ENCODE data around the gene TRIM31. TPM values are rescaled to one million over a fixed set of nuclear protein-coding genes. Genes with fewer than 3 reads are reported as not detected.
"Not testable (repeated sequence)": the region's sequence is repeated elsewhere in the genome, so short reads cannot be mapped to it uniquely, and the experiment has no call there.

The TRIM31 gene
- polyA plus RNA-seq, 3 donors = 0.21 to 1.2 TPM; not detected in 1

DNA sequence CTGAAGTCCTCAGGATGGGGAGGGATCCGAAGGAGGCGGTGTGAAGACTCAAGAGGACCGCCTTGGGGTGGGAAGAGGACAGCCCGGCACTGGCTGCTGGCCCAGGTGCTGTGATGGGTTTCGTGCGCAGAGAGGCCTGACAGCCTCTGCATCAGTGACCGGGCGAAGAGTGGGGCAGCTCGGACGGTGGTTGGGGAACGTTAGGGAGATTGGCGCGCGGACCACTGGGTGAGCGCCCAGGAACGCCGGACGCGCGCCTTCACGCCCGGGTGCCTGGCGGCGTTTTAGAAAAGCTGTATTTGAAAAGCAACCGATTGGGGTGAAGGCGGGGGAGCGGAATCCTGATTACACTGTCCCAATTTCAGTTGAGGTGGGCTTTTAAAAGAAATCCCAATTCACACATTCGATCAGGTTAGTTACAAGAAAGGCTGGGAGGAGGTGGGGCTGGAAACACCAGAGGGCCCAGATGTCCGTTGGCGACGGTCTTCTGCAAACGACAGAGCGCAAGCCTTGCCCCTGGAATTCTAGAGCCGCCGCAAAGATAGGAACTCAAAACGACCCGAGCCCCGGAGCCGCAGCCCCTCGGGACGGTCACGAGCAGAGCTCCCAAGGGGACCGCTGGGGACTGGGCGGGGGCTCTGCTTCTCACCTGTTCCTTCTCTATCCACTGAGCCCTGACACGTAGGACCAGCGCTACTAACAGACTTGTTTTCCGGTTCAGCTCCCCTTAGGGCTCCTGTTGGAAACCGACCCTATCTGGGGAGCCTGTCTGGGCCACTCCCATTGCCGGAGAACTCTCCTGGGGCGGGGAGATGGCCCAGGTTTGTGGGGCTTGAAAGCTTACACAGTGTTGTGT lies 14.6 kb upstream of the TRIM31 start:
- H3K27ac ChIP-seq (ENCODE audit: low read depth, low read length) = no peak overlapping the region
- 9 to 18% (median 18%) methylated on average over 50 of the region's 50 CpGs for WGBS, 3 donors

DNA sequence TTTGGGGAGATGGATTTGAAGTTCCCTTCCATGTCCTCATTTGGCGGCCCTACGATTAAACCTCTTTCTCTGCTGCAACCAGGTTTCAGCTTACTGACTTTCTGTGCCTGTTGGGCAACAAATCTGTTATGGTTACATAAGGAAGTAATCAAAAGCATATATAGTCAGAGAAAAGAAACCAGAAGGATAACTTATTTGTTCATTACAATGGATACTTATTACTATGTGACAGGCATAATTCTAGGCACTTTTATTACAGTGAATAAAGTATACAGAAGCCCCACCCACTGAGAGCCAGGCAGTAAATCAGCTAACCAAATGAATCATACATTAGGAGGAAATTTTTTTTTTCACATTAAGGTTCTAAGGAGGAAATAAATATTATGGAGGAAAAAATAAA lies 9.6 kb upstream of the TRIM31 start:
- H3K27ac ChIP-seq (ENCODE audit: low read depth, low read length) = no peak overlapping the region
- whole genome bisulfite sequencing, 3 donors = 25 to 88% (median 42%) methylated on average over 2 of the region's 2 CpGs

DNA sequence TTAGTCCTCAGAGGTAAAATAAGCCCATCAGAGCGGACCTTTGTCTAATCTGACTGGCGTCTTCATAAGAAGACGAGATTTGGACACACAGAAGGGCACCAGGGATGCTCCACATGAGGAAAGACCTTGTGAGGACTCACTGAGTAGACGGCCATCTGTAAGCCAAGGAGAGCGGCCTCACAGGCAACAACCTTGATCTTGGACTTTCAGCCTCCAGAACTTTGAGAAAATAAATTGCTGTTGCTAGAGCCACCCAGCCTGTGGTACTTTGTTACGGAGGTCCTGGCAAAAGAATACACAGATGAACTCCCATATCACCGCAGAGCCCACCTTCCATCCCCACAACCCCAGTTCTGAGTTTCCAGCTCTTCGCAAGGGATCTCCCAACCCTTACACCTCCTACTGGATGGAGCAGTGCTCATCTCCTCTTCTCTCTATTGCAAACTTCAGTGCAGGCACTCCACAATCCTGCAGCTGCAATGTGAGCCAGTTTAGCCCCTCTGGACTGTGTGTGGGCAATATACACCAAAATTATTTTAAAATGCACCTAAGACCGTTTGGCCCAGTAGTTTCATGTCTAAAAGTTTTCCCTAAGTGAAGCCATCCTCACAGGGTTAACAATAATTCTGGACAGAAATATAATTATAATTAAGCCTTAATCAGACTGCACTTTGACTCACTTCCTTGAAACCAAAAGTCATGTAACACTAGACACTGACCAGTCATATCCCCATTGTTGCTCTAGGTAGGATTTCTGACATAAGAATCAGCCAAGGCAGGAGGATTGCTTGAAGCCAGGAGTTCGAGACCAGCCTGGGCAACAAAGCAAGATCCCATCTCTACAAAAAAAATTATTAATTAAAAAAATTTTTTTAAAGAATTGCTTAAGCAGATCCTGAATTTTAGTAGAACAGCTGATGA lies 8.8 kb upstream of the TRIM31 start:
- WGBS, 3 donors = 69 to 83% (median 77%) methylated on average over 10 of the region's 10 CpGs
- no peak overlapping the region for H3K27ac ChIP-seq (ENCODE audit: low read depth, low read length)

DNA sequence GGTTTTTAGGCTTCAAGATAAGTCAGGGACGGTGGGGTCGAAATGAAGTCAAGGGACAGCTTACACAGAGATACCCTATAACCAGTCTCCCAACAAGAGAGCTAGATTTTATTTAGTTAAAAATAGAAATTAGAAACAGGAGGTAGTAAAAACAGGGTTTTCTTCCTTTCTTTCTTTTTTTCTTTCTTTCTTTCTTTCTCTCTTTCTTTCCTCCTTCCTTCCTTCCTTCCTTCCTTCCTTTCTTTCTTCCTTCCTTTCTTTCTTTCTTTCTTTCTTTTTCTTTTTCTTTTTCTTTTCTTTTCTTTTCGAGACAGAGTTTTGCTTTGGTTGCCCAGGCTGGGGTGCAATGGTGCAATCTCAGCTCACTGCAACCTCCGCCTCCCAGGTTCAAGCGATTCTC lies 5.8 kb upstream of the TRIM31 start:
- H3K27ac ChIP-seq (ENCODE audit: low read depth, low read length) = not testable (repeated sequence)
- 84 to 95% (median 93%) methylated on average over 5 of the region's 5 CpGs for WGBS, 3 donors

DNA sequence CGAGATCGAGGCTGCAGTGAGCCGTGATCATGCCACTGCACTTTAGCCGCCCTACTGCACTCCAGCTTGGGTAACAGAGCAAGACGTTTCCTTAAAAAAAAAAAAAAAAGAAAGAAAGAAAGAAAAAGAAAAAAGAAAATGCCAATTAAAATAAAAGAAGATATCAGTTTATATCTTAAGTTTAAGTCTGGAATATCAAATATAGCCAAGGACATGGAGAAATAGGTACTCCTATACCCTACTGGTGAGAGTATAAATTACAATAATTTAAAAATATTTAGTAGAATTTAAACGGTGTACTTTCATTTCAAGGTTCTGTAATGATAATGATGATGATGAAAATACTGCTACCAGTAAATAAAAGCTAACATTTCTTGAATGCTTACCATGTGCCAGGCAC lies 3.8 kb upstream of the TRIM31 start:
- 72 to 79% (median 75%) methylated on average over 6 of the region's 6 CpGs for WGBS, 3 donors
- H3K27ac ChIP-seq (ENCODE audit: low read depth, low read length) = no peak overlapping the region

DNA sequence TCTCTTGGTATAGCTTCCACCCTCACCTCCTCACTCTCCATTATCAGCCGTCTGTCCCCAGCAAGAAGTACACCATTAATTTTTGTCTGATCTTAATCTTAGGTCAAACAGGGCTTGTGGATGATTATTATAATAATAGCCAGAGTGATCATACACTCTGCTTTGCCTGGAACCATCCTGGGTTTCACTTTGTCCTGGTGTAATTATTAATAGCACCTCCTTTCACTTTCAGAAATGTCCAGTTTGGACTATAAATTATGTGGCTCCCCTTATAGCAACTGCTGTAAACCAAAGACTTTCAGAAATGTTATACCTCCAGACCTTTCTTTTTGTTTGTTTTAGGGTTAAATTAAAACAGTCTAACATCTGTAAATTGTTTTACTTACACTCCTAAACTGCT lies 951 bp upstream of the TRIM31 start:
- H3K27ac ChIP-seq (ENCODE audit: low read depth, low read length) = no peak overlapping the region
- 42 to 56% (median 50%) methylated on average over 1 of the region's 1 CpG for WGBS, 3 donors

DNA sequence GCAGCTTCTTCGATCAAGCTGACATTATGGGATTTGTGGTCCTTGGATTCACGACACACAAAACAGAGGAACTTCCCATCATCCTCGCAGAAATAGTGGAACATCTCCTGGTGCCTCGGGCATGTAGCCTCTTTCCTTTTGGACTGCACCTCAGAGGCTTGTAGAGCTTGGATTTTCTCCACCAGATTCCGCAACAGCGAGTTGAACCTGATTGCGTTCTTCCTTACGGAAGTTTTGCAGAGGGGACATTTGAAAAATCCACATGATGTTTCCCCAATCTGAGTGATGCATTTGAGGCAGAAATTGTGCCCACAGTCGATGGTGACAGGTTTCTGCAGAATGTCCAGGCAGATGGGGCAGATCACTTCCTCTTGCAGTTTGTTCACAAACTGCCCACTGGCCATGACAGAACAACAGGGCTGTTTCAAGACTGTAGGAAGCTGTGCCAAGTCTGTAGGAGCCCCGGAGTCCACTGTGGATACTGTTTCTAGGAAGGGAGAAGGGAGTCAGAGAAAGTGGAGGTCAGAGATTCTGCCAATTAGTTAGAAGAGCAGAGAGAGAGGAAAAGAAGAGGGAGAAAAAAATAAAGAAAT lies 392 bp downstream of the TRIM31 start:
- WGBS, 3 donors = 73 to 77% (median 74%) methylated on average over 10 of the region's 10 CpGs
- no peak overlapping the region for H3K27ac ChIP-seq (ENCODE audit: low read depth, low read length)

DNA sequence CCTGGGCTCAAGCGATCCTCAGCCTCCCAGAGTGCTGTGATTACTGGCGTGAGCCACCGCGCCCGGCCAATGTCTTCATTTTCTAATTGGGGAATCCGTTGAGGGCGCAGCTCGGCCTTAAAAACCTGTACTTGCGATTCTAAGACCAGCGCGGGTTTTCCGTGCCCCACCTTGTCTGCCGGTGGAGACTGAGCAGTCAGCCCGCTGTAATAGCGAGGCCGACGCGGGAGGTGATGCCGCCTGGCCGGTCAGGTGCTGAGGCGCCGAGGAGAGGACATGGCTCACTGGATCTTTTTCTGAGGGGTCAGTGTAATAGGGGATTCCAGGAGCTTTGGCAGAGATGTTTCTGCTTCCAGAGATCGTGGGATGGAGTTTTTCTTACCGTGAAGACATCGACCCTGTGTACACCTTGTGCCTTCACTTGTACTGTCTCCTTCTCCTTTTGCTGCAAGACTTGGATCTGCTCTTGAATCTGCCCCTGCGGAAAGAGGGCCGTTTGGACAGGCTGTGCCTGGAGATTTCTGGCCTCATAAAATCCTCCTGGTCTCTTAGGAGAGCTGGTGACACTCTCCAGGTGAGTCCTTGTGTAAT lies 1.5 kb downstream of the TRIM31 start:
- WGBS, 3 donors = 40 to 47% (median 46%) methylated on average over 27 of the region's 27 CpGs
- H3K27ac ChIP-seq (ENCODE audit: low read depth, low read length) = no peak overlapping the region

DNA sequence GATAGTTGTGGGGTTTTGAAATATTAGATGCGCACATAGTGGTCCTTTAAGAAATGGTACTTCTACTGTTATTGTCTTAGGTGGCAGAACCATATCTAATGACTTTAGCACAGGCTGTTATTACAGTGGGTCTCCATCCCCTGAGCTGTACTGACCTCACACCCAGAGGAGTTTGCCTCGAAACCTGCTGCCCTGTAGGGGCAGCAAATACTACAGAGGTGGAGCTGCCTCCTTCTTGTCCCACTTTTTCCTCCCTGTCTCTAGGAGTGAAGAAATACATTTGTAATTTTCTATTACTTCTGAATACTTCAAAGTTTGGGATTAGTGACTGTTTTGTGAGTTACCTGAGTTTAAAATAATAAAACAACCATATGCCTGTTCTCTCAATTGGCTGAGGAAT lies 8.2 kb downstream of the TRIM31 start:
- H3K27ac ChIP-seq (ENCODE audit: low read depth, low read length) = no peak overlapping the region
- WGBS, 3 donors = 81 to 86% (median 82%) methylated on average over 2 of the region's 2 CpGs

DNA sequence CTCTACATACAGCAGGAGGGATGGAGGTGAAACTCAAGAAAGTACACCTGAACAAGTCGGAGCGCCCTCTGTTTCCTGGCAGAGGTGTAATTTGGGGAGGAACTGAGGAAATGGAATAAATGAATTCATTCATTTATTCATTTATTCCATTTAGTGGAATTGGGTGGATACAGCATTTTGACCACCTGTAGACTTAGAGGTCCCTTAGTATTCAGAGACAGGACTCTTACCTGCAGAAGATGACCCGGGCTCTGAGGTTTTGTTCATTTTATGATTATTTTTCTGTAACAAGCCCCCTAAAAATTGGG lies 9.1 kb downstream of the TRIM31 start:
- 38 to 57% (median 45%) methylated on average over 3 of the region's 3 CpGs for WGBS, 3 donors
- H3K27ac ChIP-seq (ENCODE audit: low read depth, low read length) = no peak overlapping the region

DNA sequence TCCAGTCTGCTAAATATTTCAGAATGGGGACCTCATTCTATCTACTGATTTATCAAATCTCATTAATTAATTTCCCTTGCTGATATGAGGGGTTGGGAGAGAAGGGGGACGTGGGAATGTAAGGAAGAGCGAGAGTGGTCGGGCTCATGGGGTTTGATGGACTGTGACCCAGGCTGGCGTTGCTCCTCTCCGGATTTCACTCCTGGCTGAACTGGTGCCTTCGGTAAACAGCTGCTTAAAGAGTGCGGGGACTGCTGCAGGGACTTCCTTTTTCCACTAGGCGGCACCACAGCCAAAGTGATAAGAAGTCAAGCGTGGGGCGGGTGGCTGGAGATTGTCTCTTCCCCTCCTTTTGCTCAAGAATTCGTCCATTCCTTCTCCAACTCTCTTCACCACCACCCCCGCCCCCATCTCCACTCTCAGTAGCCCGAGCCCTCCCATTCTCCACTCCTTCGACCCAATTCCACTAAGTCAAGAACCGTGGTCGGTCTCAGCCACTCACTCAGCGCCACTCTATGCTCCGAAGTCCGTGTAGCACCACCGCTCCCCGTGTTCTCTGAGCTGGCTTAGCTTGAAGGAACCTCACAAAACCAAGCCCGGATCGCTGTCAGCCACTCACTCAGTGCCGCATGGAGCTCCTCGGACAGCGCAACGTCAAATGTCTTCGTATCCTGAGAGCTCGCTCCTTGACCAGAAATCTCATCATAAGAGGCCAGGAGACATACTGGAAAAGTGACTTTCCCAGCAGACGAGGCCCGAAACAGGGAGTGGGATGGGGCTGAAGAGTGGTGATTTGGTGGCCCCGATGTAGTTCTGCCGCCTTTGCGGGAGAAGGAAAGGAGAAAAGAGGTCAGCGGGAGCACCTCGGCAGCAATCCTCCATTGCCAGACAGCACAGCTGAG lies 9.7 kb downstream of the TRIM31 start:
- 3 to 4% (median 4%) methylated on average over 34 to 36 of the region's 36 CpGs for WGBS, 3 donors
- H3K27ac ChIP-seq (ENCODE audit: low read depth, low read length) = no peak overlapping the region

DNA sequence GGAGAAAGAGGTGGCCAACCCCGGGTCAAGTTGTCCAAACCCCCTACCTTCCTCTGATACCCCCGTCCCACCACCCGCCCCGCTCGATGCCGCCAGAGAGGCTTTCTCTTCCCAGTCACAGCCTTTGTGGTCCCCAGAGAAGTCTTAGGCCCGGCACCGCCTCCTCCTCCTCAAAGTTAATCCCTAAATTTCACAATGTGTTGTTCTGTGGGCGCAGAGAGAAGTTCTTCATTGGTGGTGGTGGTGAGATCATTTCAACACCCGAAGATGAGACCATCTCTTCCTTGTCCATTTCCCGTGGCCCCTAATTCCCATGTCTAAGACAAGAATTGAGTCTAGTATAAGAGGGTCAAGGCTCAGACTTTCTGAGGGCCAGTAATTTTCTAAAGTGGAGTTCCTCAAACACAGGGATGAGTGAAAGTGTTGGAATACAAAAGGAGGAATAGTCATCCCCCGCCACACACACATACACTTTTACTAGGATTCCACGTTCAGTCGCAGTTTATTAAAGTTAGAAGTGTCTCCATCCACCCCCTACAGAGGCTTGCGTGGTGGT lies 10.4 kb downstream of the TRIM31 start:
- 25 to 40% (median 33%) methylated on average over 15 of the region's 15 CpGs for WGBS, 3 donors

DNA sequence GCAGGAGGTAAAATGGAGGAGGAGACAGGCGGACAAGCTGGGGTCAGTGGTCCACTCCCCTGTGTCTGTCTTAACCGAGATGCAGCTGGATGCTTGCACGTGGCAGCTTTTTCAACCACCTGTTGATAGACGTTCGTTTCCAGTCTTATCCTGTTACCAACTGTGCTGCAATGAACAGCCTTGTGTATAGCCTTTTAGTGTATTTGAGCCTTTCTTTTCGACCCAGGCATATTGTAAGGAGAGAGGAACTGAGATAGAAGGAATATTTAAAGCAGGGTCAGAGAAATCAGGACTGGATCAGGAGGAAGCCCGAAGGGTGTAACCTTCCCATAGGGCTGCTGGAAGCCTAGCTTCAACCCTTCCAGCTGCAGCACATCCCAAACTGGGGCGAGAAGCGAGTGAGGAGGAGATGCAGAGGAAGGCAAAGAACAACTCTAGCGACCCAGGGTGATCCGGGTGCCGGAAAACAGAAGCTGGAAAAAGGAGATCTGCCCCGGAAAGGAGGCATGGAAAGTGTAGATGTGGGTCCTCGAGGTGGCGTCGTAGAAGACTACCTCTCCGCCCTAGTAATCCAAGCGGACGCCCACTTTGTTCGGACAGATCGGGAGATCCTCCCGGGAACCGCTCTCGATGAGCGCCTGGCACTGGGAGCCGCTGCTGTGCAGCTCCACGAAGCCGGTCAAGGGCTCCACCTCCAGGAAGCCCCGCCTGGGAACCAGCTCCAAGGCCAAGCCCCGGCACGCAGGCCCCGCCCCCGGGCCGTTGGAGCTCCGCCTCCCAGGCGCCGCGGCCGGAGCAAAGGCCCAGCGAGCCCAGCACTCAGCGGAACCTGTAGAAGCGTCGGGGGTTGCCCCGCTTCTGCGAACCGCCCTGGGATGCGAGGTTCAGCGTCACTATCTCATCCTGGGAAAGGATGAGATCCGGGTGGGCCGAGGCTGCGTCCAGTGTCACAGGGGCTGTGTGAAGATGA lies 11.2 kb downstream of the TRIM31 start:
- 2 to 3% (median 3%) methylated on average over 51 of the region's 51 CpGs for WGBS, 3 donors
- H3K27ac ChIP-seq (ENCODE audit: low read depth, low read length) = no peak overlapping the region

More for the DNA sequence above, 10.4 kb downstream of the TRIM31 start:
- no peak overlapping the region for H3K27ac ChIP-seq (ENCODE audit: low read depth, low read length)

DNA sequence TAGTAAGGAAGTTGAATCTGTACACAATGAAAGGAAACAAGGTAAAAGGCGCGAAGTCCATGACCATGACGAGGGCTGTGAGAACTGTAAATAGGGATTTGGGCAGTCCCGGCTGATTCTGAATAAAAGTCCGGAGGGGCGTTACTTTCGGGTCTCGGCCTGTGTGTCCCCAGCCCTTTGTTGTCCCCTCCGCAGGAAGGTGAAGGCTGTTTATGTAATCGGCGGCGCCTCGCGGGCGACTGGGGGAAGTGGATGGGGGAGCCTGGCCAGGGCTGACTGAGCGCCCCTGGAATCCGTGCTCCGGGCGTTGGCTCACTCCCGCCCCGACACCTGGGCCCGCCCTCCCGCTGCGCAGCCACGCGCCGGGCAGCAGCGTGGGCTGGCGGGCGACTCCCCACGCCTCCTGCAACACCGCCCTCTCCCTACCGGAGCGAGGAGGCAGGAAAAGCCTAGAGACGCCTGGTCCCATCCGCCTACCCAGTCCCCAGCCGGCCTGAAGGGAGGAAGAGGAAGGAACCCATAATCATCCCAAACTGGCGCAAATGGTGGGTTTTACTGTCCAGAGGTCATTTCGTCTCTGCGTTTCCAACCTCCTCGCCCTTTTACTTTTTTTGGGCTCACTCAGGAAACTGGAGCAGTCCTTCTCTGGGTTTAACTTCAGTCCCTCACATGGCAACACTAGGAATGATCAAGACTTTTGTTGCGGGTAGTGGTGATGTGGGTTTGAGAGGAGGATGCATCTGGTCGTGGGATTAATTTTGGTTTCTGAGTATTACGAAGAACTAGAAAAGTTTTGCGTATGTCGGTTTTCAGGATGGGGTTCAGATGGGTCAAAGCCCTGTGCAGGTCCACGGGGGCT lies 12.1 kb downstream of the TRIM31 start:
- WGBS, 3 donors = 1 to 3% (median 1%) methylated on average over 44 to 47 of the region's 47 CpGs
- H3K27ac ChIP-seq (ENCODE audit: low read depth, low read length) = no peak overlapping the region

DNA sequence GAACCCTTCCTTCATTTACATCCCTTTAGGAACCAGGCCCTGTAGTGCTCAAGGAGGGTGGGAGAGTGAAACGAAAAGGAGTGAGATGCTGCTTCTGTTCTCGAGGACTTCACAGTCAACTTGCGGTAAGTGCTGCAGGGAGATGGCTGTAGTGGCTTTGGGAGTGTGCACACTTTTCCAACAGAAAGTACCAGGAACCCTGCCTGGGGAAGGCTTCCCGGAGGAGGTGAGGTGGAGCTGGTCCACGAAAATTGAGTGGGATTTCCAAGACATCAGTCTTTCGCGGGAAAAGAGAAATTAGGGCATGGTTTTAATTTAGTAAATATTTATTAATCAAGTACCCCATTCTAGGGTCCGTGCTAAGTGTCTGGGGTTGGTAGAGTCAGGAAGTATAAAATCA lies 12.7 kb downstream of the TRIM31 start:
- WGBS, 3 donors = 29 to 40% (median 30%) methylated on average over 8 of the region's 8 CpGs
- no peak overlapping the region for H3K27ac ChIP-seq (ENCODE audit: low read depth, low read length)

All from adipose tissue (tissue), 3 donors.